ENCODE data around the gene PDE8B.

The PDE8B gene

DNA sequence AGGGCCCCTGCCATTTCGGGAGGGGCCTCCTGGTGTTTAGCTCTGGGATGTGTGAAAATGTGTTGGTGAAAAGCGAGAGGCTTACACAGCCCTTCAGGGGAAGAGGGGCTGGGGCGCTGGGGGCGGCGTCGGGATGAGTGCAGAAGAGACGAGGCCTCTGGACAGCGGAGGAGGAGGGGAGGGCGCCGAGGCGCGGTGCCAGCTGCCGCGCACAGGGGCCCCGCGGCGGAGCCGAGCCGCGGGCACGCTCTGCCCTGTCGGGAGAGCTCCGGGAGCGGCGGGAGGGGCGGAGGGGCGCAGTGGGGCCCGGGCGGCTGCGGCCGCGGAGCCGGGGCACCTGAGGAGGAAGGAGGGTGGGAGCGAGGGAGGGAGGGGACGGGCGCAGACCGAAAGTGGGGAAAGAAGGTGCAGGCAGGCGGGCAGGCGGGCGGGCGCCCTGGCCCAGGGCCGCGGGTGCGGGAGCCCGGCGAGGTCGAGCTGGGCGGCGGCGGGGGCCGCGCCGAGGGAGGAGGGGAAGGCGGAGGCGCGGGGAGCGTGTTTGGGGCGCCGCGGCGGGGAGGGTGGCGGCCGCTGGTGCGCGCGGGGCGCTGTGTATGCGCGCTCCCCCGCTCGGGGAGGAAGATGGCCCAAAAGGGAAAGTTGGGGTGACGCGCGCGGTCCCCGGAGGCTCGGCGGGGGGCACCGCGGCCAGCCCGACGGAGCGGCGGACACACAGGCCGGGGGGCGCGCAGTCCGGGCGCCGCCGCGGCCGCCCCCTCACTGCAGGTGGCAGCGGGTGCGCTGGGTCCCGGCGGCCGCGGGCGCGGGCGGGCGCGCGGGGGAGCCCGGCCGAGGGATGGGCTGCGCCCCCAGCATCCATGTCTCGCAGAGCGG lies at the start of gene PDE8B:
PDE8B (plus strand) TSS at position 590 of the 873 bp plus-strand sequence; CDS start at position 836, 246 bp downstream.
- DNase-seq (ENCODE audit: low spot score) = peak; percentile 72

- DNase-seq (ENCODE audit: low spot score) = no peak
Observed at GRCh38 chr5:77163453-77163852, 47.0 kb upstream of the PDE8B start.

- DNase-seq (ENCODE audit: low spot score) = no peak
Observed at GRCh38 chr5:77167063-77167462, 43.4 kb upstream of the PDE8B start.

GRCh38 chr5:77167695-77168121 lies 42.8 kb upstream of the PDE8B start:
- no peak for DNase-seq (ENCODE audit: low spot score)

DNA sequence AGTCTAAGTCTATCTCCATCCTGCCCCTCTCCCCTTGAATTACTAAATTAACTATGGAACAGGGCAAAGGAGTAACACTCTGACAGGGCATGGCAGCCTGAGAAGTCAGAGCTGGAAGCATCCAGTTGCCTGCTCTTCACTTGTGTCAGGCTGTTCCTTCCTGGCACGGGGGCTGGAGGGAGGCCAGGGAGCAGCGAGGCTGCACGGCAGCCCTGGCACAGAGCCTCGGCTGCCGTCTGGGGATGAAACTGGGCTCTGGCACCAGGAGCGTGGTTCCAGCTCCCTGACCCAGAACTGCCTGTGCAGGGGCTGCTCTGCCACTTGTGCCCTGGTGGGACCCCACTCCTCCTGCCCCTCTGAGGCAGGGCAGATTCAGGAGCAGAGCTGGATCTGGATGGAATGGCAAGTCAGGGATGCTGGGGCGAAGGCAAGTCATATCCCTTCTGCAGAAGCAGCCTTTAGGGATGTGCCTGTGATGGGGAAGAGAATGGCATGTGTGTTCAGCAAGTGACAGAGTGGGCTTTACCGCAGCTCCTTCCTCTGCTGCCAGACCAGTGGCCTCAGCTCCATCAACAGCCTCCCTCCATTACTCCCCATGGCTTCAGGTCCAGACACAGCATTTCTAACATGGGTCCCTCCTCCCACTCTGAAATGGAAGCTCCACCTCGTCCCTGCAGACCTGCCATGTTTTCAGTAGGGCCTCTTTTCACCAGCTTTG lies 42.2 kb upstream of the PDE8B start:
- no peak for DNase-seq (ENCODE audit: low spot score)

- no peak for DNase-seq (ENCODE audit: low spot score)
Observed at GRCh38 chr5:77168879-77169244, 41.6 kb upstream of the PDE8B start.

DNA sequence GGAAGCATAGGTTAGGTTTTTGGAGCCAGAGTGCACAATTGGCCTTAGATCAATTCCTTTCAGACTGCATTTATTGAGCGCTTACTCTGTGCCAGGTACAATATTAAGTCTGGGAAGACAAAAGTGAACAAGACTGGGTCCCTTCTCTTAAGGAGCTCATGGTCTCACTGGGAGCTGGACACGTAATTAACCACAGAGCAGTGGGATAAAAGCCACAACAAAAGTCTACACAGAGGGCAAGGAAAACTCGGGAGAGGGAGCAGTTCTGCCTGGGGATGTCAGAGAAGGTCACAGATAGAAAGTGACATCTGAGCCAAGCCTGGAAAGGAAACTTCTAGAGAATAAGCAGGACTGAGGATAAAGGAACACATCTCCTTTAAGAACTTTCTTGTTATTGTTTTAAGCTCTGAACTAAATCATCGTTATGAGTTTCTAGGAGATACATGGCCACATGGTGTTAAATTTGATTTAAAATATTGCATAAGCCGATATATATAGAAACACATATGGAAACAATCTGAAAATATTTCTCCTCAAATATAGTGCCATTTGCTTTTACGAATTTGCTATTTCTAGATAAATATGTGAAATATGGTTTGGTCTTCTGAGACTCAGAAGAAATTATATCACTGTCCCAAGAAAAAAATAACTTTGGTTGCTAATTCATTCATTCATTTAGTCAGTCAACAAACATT lies 40.1 kb upstream of the PDE8B start:
- no peak for DNase-seq (ENCODE audit: low spot score)

- no peak for DNase-seq (ENCODE audit: low spot score)
Observed at GRCh38 chr5:77171141-77171910, 39.2 kb upstream of the PDE8B start.

- no peak for DNase-seq (ENCODE audit: low spot score)
Observed at GRCh38 chr5:77172713-77173328, 37.7 kb upstream of the PDE8B start.

DNA sequence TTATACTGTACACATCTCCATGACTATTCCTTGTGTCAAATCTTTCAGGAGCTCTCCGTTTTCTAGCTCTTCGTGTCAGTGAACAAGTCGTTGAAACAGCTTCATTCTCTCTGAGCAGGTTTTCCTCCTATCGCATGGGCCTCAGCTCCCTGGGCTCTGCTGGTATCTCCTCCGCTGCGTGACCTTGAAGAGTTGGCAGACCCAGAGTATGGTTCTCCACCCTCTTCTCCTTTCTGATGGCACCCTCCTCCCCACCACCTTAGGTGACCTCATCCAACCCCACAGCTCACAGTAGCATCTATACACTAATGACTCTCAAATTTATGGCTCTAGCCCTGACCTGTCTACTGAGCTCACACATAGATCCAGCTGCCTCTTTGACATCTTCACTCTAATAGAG lies 36.0 kb upstream of the PDE8B start:
- DNase-seq (ENCODE audit: low spot score) = no peak

- DNase-seq (ENCODE audit: low spot score) = no peak
Observed at GRCh38 chr5:77175231-77175630, 35.2 kb upstream of the PDE8B start.

DNA sequence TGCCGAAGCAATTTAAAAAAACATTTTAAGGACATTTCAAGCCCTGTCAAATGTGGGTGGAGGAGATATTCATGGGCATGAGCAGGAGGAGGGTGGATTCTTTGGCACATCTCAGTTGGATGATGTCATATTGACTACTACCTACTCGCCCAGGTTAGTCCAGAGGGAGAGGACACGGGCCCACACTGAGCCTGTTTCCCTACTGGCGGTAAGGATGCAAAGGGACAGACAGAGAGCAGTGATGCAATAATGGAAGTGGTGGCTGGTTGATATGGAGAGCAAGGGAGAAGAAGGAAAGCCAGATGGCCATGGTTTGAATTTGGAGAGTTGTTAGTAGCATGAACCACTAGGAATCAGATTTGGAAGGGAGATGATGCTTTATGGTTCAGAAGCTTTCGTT lies 34.1 kb upstream of the PDE8B start:
- DNase-seq (ENCODE audit: low spot score) = no peak

GRCh38 chr5:77177576-77177975 lies 32.9 kb upstream of the PDE8B start:
- no peak for DNase-seq (ENCODE audit: low spot score)

DNA sequence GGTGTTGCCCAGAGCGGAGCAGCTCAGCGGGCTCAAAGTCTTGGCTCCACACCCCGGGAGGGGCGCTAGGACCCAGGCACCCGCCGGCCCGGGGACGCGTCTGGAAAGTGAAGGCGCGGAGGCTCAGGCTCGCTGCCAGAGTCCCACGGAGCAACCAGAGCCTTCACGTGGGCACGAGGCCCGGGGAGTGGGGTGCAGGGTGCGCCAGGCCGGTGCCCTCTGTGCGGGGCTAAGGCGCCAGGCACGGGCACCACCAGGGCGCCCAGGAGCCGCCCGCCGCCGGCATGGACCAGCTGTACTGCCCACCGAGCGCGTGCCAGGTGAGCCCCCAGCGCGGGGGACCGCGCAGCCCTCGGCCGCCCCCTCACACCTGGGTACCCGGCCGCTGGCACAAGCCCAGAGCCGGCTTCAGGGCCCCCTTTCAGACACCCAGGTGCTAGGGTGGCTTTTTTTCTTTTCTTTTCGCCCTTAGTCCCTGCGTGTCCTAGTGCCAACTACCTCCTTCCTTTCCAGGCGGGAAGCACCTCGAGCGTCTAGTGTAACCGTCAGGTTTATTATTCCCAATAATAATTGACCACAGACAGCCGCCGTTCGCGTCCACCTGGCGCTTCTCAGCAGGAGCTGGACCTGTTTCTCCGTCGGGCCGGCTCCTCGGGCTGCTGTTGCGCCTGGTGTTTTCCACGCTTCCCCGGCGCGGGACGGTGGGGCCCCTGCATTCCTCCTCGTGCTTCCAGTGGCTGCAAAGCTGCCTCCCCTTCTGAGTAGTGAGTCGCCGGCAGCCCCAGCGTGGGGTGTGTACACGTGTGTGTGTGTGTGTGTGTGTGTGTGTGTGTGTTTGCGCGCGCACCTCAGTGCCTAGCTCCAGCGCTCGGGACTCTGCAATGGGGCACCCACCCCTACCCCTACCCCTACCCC lies 30.1 kb upstream of the PDE8B start:
- peak; percentile 50 for DNase-seq (ENCODE audit: low spot score)

DNA sequence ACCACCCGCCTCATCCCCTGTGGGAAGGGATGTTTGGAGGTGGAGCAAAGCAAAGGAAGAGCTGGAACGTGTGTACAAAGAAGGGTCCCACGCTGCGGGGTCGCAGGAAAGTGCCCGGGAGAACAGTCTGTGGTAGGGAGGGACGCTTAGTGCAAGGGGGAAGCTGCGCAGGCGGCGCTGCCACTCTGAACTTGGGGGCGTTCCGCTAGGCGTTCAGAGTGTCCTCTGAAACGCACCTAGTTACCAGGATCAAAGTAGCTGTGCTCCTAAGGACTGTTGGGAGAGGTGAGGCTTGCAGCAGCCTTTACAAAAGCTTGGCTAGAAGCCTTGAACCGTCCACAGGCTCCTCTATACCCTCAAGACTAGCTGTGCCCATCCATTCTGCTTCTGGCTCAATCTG lies 29.3 kb upstream of the PDE8B start:
- DNase-seq (ENCODE audit: low spot score) = no peak

DNA sequence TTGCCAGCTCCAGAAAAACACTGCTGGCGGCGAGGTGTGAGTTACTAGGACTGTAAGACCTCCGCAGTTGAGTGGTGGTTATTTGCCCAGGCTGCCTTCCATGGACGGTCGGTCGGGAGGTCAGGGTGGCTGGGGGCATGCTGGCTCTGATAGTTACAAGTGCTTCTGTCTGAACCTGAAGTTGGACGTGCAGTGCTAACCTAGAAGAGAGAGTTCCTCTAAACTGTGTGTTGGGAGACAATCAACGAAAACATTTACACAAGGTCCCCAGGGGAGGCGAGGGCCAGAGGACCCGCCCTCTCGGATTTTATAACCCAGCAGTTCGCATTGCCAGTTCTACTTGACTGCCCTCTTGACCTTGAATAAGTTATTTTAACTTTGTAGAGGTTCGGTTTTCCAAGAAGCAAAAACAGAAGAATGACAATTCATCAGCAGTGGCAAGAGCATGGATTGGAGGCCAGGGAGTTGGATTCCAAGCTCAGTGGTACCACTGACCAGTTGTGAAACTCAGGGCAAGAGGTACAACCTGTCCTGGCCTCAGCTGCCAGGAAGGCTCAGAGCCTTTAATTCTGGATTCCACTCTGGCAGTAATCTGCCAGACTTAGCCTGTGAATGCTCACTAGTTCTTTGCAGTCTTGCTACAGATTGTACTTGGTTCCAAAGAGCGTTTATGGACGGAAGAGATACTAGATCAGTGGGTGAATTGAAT lies 28.7 kb upstream of the PDE8B start:
- DNase-seq (ENCODE audit: low spot score) = no peak

DNA sequence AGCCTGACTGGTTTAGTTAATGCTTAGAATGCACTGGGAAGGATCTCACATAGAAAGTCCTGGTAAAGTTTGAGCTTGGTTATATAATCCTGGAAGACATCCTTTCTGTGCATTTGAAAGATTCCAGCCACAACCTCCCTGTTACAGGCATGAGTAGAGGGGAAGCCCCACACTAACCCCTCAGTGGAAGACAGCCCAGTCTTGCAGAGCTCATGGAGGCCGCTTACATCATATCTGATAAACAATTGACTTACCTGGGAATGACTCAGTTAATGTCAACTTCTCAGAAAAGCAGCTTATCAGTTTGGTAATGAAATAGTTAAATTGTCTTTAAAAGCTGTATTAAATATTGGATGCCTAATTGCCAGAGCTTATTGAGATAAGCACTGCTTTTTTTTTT lies 28.1 kb upstream of the PDE8B start:
- no peak for DNase-seq (ENCODE audit: low spot score)

GRCh38 chr5:77186652-77187370 lies 23.7 kb upstream of the PDE8B start:
- DNase-seq (ENCODE audit: low spot score) = no peak

GRCh38 chr5:77189421-77189820 lies 21.1 kb upstream of the PDE8B start:
- DNase-seq (ENCODE audit: low spot score) = no peak

Measured in D341Med (cell line).